HG02885 (cell line): ENCODE measurements around the gene COA8.

Experiments used
- ATAC-seq: cut with Tn5 transposase; IDR thresholded peaks from one replicate; pipeline ENCODE4 v1.9.1; 2021; ENCODE audit warnings: mild to moderate bottlenecking; ENCODE audit not compliant: unreplicated experiment, poor library complexity

COA8 gene

GRCh38 chr14:103616635-103617300 lies 54.0 kb downstream of the COA8 start:
- no peak for ATAC-seq

- ATAC-seq: no peak
Observed at GRCh38 chr14:103619057-103619456, 56.3 kb downstream of the COA8 start.

GRCh38 chr14:103621860-103622259 lies 59.1 kb downstream of the COA8 start:
- no peak for ATAC-seq

GRCh38 chr14:103623308-103623707 lies 60.5 kb downstream of the COA8 start:
- no peak for ATAC-seq

- no peak for ATAC-seq
Observed at GRCh38 chr14:103623883-103624482, 61.2 kb downstream of the COA8 start.

- no peak for ATAC-seq
Observed at GRCh38 chr14:103624860-103625259, 62.1 kb downstream of the COA8 start.

GRCh38 chr14:103625356-103626095 lies 62.8 kb downstream of the COA8 start:
- ATAC-seq: no peak

- no peak for ATAC-seq
Observed at GRCh38 chr14:103626146-103626850, 63.5 kb downstream of the COA8 start.

- ATAC-seq: no peak
Observed at GRCh38 chr14:103627073-103628025, 64.6 kb downstream of the COA8 start.

GRCh38 chr14:103628221-103628683 lies 65.5 kb downstream of the COA8 start:
- ATAC-seq: no peak

- ATAC-seq: peak; percentile 77
Observed at GRCh38 chr14:103628684-103629502, 66.1 kb downstream of the COA8 start, which contains the start of gene KLC1. Gene KLC1, plus strand, starts transcription at chr14:103629211. Its CDS starts 25,354 bp downstream, at chr14:103654565.

- ATAC-seq: peak; percentile 38
Observed at GRCh38 chr14:103629503-103630121, 66.9 kb downstream of the COA8 start.

- ATAC-seq: no peak
Observed at GRCh38 chr14:103630364-103631108, 67.8 kb downstream of the COA8 start.

GRCh38 chr14:103633391-103633790 lies 70.6 kb downstream of the COA8 start:
- no peak for ATAC-seq

- ATAC-seq: no peak
Observed at GRCh38 chr14:103634156-103634555, 71.4 kb downstream of the COA8 start.

GRCh38 chr14:103638594-103638993 lies 75.8 kb downstream of the COA8 start:
- no peak for ATAC-seq
